IPS DF 4.7 (cell line): Measurements from ENCODE around the gene KRTAP10-5.
"Not testable (repeated sequence)": the region's sequence is repeated elsewhere in the genome, so short reads cannot be mapped to it uniquely, and the experiment has no call there.

Experiments
- DNase-seq: peaks from one replicate; pipeline ENCODE4 v3.0.0-alpha.2; 2013; ENCODE audit warnings: low spot score; ENCODE audit errors: extremely low read depth

KRTAP10-5 gene, protein sequence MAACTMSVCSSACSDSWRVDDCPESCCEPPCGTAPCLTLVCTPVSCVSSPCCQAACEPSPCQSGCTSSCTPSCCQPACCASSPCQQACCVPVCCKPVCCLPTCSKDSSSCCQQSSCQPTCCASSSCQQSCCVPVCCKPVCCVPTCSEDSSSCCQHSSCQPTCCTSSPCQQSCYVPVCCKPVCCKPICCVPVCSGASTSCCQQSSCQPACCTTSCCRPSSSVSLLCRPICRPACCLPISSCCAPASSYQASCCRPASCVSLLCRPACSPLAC

DNA sequence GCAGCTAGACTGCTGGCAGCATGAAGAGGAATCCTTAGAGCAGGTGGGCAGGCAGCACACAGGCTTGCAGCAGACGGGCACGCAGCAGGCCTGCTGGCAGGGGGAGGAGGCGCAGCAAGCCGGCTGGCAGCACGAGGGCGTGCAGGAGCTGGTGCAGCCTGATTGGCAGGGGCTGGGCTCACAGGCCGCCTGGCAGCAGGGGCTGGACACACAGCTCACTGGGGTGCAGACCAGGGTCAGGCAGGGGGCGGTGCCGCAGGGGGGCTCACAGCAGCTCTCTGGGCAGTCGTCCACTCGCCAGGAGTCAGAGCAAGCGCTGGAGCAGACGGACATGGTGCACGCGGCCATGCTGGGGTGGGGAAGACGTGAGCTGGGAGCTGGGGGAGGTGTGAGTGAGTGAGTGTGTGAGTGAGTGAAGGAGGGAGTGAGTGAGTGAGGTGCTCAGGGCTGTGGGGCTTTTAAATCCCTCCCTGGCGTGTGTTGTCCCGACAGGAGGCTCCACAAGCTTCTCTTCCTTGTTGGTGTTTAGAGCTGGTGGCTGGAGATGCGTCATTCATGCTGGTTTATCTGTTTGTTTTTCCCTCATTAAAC, at the start of gene KRTAP10-5:
Gene KRTAP10-5 (minus strand): TSS at position 374 of the 591 bp plus-strand sequence. CDS start 26 bp downstream, at position 348.
- DNase-seq: not testable (repeated sequence)

DNA sequence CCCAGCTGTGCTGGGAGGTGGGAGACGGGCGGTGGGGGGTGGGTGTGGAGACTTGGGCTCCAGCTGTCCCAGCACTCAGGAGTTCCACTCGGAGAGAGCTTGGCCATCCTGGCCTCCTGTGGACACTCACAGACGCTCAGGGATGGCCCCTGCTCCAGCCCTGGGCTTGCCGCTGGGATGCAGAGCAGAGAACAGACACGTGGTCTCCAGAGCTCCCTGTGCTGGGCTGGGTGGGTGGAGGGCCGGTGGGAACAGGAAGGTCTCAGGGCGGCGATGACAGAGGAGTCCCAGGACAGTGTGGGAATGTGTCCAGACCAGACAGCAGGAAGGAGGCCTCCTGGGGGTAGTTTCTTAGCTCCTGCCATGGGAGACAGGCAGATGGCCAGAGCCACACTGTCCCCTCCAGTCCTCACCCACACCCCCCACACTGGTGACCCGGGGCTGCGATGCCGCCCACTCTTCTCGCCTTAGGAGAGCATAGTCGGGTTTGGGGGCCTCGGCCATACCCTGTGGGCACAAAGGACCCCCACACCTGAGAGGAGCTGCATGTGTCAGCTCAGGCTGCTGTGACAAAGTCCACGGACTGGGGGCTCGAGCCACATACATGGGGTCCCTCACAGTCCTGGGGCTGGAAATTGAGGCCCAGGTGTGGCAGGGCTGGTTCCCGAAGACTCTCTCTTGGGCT, 48.4 kb upstream of the KRTAP10-5 start:
- no peak for DNase-seq

DNA sequence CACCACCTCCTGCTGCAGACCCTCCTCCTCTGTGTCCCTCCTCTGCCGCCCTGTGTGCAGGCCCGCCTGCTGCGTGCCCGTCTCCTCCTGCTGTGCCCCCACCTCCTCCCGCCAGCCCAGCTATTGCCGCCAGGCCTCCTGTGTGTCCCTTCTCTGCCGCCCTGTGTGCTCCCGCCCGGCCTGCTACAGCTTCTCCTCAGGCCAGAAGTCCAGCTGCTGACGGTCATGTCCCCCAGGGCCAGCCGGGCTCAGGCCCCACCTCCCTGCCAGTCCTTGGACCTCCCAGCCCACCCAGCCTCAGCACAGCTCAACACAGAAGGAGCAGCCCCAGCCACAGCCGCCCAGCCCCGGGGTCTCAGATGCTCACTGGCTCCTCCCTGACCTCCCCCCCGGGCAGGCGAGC, 47.4 kb upstream of the KRTAP10-5 start:
- DNase-seq: not testable (repeated sequence)

DNA sequence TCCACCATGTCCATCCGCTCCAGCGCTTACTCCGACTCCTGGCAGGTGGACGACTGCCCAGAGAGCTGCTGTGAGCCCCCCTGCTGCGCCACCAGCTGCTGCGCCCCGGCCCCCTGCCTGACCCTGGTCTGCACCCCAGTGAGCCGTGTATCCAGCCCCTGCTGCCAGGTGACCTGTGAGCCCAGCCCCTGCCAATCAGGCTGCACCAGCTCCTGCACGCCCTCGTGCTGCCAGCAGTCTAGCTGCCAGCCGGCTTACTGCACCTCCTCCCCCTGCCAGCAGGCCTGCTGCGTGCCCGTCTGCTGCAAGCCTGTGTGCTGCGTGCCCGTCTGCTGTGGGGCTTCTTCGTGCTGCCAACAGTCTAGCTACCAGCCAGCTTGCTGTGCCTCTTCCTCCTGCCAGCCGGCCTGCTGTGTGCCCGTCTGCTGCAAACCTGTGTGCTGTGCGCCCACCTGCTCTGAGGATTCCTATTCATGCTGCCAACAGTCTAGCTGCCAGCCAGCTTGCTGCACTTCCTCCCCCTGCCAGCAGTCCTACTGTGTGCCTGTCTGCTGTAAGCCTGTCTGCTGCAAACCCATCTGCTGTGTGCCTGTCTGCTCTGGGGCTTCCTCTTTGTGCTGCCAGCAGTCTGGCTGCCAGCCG, 46.9 kb upstream of the KRTAP10-5 start:
- DNase-seq: not testable (repeated sequence)

DNA sequence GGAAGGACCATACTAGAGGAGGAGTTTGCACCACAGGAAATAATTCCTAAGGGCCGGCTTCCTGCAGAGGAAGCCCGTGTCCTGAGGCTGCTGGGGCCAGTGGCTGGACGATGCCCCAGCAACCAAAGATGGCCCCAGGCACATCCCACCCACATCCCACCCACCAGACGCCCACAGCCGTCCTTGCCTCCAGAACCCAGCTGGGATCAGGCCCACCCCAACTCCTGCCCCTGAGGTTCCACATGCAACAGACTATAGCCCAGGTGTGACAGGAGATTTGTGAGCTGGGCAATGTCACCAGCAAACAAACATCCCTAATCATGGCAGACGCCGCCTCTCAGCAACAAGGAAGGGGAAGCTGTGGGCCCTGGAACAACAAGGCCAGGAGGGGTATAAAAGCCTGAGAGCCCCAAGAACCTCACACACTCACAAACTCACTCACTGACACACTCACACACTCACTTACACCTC, 46.3 kb upstream of the KRTAP10-5 start, which contains the start of gene KRTAP10-9:
Gene KRTAP10-9 (plus strand): TSS at position 421 of the 471 bp plus-strand sequence. CDS start 79 bp downstream, outside the sequence.
- DNase-seq: no peak

DNA sequence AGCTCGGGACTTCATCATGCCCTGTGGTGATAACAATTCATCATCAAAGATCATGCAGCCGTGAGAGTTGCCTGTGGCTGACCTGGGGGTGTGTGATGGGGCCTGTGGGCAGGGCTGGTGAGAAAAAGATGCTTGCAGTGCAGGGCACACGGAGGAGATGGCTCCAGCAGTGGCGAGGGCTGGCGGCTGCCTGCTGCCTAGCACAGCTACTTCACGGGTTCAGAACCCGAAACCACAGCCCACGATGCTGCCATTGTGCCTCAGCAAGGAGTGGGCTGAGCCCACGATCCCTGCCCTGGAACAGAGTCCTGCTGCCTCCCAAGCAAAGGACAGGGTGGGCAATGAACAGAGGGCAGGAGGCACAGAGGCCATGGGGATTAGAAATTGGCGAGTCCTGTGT, 45.9 kb upstream of the KRTAP10-5 start:
- DNase-seq: no peak

DNA sequence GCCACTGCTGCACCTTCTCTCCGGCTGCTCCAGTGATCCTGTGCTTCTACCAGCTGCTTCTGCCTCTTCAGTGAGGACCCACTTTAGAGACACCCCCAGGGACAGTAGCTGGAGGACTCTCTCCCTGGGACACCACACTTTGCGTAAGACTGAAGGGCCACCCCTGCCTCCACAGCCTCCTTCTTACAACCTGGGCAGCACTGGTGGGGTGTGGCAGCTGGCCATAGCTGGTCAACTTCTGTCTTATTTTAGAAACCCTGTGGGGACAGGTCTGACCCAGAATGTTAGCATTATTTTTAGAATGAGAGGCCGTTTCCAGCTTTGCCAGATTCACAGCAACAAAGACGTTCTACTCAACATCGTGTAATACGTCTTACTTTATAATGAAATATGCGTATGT, 45.4 kb upstream of the KRTAP10-5 start:
- no peak for DNase-seq

DNA sequence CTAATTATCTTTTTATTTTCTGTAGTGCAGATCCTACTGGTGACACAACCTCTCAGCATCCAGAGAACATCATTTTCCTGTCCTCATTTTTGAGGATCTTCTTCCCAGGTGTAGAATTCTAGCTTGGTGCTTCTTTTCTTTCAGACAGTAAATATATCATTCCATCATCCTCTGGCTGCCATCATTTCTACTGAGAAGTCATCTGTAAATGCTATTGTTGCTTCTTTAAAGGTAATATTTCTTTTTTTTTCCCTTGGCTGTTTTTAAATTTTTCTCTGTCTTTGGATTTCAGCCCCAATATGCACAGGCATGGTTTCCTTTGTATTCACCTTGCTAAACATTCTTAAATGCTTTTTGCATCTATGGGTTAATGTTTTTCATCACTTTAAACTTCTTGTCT, 43.2 kb upstream of the KRTAP10-5 start:
- no peak for DNase-seq

DNA sequence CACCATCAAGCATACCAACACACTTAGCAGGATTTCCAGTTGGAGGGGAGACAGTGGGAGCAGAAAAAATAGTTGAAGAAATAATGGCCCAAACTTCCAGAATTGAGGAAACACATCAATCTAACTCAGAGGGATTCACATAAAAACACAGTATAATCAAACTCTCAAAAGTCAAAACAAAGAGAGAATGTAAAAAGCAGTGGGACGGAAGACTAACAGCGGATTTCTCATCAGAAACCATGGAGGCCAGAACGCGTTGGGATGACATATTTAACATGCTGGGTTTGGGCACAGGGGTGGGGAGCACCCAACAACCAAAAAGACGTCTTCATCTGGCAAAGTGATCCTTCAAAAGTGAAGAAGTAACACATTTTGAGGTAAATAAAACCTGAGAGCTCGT, 39.5 kb upstream of the KRTAP10-5 start:
- no peak for DNase-seq

DNA sequence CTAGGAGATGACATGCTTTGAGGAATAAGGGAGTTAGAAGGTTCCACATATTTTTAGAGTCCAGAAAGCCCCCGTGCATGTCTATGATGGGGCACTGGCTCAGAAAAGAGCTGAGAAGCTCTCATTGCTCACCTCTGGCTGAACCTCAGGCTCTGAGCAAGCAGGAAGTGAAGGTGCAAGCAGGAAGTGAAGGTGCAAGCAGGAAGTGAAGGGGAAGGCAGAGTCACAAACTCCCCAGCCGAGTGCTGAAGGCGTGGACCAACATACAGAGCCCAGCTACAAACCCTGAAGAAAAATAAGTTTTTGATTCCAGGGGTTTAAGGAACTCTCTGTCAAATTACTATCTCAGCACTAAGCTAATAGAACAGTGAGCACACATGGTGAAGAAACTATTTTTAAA, 38.5 kb upstream of the KRTAP10-5 start:
- no peak for DNase-seq

DNA sequence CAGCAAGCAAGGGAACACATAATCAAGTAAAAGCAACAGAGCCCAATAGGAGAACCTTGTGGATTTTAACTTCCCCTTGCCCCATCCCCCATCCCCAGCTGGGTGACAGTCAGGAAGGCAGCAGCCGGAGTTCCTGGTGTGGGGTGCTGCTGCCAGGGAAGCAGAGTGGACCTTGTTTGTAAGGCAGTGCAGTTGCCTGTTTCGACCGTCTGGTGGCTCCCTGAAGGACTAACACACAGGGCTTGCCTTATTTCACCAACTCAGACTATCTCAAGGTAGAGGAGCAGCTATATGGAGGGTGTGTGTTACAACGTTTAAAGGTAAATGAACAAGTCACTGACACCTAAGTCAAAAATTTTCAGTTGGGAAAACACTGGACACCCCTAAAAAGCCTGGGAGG, 38.1 kb upstream of the KRTAP10-5 start:
- no peak for DNase-seq

DNA sequence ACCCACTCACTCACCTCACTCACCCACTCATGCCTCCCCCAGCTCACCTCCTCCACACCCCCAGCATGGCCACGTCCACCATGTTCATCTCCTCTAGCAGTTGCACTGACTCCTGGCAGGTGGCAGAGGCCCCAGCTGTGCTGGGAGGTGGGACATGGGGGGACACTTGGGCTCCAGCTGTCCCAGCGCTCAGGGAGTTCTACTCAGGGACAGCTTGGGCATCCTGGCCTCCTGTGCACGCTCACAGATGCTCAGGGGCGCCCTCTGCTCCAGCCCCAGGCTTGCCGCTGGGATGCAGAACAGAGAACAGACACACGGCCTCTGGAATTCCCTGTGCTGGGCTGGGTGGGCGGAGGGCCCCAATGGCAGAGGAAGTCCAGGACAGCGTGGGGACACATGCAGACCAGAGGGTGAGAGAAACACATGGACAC, 36.7 kb upstream of the KRTAP10-5 start:
- DNase-seq: no peak

DNA sequence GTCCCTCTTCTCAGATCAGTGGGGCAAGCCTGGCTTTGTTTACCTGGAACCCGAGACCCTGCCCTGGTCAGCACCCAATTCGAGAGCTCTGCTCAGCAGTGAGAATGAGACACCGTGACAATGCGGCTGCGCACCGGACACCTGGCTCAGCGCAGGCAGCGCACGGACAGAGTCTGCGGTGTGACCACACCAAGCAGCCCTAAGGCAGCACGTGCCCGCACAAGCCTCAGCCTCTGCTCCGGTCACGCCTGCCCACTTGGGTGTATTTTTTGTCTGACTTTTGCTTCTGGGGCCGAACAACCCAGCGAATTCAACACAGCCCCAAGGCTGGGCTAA, 36.2 kb upstream of the KRTAP10-5 start:
- DNase-seq: no peak

DNA sequence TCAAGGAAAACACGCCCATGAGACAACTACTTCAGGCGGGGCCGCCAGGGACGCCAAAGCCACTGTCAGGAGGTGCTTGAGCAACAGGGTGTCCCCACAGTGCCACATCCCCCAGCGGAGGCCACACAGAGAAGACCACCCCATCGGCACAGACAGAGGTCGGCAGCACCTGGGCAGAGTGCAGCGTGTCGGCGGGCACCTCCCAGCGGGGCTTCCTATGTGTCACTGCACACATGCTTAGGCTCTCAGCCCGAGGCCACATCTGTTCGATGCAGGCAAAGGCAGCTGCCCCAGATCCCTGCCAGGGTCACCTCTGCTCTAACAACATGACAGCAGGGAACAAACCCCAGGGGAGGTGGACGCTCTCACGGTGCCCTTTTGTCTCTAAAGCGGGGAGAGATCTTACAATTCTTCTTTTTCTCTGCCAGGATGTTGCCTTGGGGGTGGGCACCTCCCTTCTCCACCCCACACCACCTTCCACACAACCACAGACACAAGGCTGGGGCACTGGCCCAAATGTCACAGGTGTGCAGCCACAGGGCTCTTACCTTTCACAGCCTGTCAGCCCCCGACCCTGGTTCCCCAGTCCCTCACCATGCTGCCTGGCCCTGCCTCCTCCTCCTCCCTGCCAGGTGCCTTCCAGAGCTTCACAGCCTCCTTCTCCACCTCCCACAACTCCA, 35.6 kb upstream of the KRTAP10-5 start:
- DNase-seq: no peak

DNA sequence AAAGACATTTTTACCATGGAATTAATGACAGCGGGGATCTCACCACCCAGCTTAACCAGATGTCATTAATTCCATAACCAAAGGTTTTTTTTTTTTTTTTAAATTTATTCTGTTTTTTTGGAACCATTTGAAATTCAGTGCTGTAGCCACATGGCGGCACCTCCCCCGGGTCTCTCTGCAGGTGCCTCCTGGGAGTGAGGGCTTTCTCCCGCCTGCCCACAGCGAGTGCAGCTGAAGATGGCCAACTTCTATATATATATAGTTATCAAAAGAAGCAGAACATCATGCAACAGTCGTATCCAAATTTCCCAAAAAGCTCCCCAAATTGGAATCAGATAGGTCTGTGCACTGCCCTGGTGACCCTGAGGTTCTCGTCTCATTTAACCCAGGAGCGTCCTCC, 35.1 kb upstream of the KRTAP10-5 start:
- no peak for DNase-seq

DNA sequence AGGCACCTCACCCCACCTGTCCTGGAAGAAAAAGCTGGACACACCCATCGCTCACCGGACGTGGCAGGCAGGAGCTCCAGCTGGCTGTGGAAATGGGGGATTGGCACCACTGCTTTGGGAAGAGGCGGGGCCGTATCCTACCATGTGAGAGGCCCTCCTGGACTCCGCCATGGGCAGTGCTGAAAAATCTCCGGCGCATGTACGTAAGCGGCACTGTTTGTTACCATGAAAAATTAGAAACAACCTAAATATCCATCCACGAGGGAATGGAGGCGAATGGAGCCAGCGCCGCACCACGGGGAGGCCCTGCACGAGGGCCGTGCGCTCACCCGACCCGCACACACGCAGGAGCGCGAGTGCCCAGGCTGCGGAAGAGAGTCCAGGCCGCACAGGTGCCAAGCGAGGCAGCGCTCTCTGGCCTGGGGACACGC, 34.6 kb upstream of the KRTAP10-5 start:
- DNase-seq: no peak

DNA sequence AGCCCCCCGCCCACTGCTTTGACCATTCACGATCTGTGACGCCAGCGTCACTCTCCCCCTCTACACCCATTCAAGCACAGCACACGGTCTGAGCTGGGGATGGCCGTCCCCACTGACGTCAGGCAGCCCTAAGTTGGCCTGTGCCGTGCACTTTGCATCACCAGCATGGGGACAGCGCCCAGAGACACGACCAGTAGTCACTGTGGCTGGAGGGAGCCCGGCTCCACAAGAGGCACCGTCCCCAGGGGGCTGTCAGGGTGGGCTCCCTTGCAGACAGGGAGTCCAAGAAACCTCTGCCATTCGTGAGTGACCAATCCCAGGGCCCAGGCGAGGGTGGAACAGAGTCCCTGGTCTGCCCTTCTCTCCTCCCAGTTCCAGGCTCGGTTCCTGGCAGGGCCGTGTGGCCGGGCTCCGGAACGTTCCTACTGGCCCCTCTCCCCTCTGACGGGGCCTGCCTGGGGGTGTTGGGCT, 33.8 kb upstream of the KRTAP10-5 start:
- DNase-seq: no peak

DNA sequence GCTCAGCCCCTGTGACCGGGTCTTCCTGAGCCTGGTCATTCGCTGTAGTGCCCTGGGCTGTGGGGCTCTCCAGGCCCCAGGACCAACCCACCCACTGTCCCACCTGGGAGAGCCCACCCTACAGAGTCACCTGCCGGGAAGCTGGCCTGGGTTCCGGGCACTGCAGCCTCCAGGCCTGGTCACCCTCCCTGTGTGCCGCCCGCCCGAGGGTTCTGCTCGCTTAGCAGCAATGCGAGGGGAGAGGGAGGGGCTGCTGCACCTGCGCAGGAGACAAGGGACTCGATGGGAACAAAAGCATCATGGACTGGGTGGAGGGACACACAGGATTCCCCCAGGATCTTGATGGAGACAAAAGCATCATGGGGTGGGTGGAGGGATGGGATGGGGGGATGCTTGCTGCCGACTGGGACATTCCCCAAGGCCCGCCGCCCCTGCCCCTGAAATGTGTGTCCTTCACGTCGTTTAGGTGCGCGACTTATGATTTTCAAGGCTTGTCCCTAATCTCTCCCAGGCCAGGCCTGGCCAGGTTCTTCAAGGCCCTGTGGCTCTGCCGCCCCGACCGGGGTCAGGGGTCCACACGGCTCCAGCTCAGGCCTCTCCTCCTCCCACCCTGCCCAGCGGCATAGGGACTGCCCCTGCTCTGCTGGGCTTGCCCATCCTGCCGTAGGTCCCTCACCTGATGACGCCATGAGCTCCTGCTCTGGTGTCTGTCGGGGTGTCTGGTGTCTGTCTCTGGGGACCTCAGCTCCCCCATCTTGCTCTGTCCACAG, 33.2 kb upstream of the KRTAP10-5 start:
- DNase-seq: no peak

DNA sequence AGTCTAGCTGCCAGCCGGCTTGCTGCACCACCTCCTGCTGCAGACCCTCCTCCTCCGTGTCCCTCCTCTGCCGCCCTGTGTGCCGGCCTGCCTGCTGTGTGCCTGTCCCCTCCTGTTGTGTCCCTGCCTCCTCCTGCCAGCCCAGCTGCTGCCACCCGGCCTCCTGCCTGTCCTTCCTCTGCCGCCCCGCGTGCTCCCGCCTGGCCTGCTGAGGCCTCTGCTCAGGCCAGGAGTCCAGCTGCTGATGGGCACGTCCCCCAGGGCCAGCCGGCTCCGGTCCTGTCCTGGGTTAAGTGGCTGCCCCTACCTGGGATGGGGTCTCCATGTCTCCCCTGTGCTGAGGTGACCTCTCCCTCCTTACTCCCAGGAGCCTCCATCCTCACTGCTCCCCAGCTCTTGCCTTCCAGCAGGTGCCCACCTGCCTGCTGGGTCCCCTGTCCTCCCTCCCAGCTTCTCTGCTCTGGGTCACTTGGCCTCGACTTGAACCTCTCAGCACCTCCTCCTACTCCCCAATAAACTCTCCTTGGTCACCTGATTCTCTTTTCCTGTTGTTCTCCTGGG, 32.3 kb upstream of the KRTAP10-5 start:
- DNase-seq: no peak

DNA sequence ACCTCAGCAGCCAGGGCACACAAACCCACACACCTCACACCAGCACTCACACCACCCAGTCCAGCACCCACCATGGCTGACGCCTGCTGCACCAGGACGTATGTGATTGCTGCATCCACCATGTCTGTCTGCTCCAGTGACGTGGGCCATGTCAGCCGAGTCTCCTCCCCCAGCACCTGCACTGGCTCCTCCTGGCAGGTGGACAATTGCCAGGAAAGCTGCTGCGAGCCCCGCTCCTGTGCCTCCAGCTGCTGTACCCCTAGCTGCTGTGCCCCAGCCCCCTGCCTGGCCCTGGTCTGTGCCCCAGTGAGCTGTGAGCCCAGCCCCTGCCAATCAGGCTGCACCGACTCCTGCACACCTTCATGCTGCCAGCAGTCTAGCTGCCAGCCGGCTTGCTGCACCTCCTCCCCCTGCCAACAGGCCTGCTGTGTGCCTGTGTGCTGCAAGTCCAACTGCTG, 31.7 kb upstream of the KRTAP10-5 start, which contains the start of gene KRTAP10-8:
Gene KRTAP10-8 (plus strand): TSS at position 51 of the 458 bp plus-strand sequence. CDS start 22 bp downstream, at position 73.
- DNase-seq: no peak
